ENCODE measurements around the gene SLC37A1.

- TF ChIP-seq CTCF (tag by site-specific recombination; IDR thresholded peaks at IDR 0.05): no peak
- no peak for TF ChIP-seq ZNF292 (tag by site-specific recombination; IDR thresholded peaks at IDR 0.05; ENCODE audit: borderline replicate concordance, low read depth)
- TF ChIP-seq MZF1 (tag by site-specific recombination; IDR thresholded peaks at IDR 0.05; ENCODE audit: borderline replicate concordance): no peak
- no peak for TF ChIP-seq ZBTB20 (tag by site-specific recombination; IDR thresholded peaks at IDR 0.05)
- TF ChIP-seq ZNF513 (tag by site-specific recombination; IDR thresholded peaks at IDR 0.05): no peak
- TF ChIP-seq ZBTB49 (tag by site-specific recombination; IDR thresholded peaks at IDR 0.05; ENCODE audit: low read depth): no peak
- no peak for TF ChIP-seq MEIS1 (CRISPR knock-in tag; IDR thresholded peaks at IDR 0.05; ENCODE audit: borderline replicate concordance)
- TF ChIP-seq ZNF510 (tag by site-specific recombination; IDR thresholded peaks at IDR 0.05; ENCODE audit: insufficient replicate concordance): no peak
These were observed 20.3 kb upstream of the SLC37A1 start for GRCh38 chr21:42493109-42494060.
